HG03378 (cell line): ENCODE results near the gene HNRNPU.

Experiments
- ATAC-seq: cut with Tn5 transposase; IDR thresholded peaks from one replicate; pipeline ENCODE4 v1.9.1; 2021; ENCODE audit warnings: mild to moderate bottlenecking, moderate library complexity; ENCODE audit not compliant: unreplicated experiment

HNRNPU gene

DNA sequence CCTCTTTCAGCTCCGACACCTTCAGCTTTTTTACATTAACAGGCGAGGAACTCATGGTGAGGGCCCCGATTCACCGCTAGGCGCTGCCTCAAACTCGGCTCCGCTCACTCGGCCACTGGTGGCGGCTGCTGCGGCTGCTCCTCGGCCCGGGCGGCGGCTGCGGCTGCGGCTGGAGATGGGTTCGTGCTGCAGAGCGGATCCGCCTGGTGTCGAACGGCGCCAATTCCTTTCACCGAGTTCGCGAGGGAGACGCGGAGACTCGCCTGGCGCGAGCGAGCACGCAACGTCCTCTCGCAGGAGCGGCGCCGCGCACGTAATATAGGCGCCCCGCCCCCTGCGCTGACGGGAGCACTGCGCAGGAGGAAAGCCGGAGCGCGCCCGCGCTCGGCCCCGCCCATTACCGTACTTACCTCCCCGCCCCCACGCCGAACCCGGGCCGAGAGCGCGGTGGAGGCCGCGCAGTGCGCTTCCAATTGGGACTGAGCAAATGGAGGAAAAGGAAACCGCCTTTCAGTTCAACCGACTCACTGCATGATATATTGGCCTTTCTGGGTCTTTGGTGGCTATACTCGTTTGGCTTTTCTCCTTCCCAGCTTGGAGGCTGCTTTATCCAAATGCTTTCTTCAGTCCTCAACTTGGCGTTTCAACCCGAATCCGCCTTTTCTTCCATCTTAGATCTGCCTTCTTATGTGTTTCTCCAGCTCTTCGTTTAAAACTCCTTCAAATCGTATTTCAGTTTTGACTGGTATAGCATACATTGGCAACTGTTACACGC lies at the start of gene HNRNPU:
Gene HNRNPU (minus strand): TSS at position 291 of the 775 bp plus-strand sequence. CDS start 236 bp downstream, at position 55.
- ATAC-seq: peak; percentile 60

DNA sequence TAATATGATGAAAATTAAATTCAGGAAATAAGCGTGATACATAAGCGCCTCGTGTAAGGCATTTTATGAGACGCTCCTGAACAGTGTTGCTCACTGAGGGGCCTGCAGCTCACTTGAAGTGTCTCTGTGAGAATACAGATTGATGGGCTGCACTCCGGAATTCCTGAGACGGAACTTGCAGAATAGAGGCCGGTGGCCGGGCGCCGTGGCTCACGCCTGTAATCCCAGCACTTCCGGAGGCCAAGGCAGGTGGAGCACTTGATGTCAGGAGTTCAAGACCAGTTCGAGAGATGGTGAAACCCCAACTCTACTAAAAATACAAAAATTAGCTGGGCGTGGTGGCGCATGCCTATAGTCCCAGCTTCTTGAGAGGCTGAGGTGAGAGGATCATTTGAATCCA lies 49.5 kb upstream of the HNRNPU start:
- no peak for ATAC-seq

DNA sequence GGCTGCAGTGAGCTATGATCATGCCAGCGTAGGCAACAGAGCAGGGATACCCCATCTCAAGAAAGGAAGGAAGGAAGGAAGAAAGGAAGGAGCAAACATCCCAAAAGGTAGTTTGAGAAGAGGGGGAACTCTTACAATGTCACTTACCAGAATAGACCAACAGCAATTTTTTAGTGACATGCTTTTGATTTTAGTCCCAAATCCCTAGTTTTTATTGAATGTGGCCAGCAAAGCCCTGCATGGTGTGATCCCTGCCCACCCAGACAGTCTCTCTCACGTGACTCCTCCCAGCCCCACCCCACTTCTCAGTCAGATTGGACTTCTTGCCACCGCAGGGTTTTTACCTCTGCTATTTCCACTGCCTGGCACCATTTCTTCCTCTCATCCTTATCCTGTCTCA lies 39.8 kb upstream of the HNRNPU start:
- no peak for ATAC-seq

DNA sequence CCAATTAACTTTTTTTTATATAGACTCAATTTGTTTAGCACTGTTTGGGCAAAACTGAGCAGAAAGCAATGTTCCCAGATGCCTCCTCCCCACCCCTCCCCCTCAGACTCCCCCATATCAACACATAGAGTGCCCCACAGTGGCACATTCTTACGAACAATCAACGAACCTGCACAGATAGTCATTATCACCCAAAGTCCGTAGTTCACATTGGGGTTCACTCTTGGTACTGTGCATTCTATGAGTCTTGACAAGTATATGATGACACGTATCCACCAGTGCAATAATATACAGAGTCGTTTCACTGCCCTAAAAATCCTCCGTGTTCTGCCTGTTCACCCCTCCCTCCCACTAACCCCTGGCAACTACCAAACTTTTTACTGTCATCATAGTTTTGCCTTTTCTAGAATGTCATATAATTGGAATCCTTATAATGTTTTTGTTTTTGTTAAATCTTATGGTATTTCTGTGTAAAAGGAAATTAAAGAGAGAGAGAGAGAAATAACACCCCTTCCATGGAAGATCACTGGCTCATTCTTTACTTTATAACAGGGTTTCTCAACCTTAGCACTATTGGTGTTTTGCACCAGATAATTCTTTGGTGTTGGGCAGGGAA lies 37.2 kb upstream of the HNRNPU start:
- ATAC-seq: no peak

DNA sequence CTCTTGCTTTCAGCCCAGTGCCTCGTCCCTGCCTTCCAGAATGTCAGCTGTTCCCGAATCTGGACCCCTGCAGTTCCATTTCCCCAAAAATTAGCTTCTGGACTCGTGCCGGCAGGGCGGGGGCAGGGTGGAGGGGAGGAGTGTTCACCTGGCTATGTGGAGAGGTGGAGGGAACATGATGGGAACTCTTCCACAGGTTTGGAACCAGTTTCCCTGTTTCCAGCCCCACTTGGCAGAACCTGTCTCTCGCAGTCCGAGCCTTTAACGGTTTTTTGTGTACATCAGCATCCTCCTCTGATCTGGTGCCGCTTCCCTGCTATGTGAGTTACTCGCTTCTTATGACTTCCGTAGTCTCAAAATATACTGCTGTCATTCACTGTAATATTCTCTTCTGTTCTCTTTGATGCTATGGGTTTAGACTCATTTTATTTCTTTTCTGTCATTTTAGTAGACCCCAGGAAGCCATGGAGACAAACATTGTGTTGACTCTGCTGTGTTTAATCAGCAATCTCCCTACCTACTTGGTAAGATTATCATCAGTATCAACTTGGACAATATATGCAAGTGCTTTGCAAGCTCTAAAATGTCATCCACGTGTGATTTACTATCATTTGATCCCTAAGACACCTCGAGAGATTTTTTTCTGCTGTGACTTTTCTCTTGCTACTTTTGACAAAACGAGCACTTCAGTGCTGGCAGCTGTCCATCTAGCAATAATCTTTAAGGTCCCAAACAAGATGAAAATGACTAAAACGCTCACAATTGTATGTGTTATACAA lies 33.3 kb upstream of the HNRNPU start:
- no peak for ATAC-seq

DNA sequence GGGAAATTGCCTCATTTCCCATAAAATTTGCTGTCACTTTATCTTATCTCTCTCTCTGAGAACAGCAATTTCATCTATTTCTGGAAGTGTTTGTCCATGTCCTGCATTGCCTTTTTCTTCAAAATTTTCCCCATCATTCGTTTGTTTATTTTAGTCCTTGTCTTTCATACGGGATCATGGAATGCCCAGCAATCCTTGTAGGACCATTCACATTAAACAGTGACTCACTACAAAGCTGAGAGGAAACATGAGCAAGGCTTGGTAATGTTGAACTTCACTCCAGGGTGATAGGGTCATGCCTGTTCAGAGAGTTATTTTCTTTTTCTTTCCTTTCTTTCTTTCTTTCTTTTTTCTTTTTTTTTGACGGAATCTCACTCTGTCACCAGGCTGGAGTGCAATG lies 32.2 kb upstream of the HNRNPU start:
- no peak for ATAC-seq

DNA sequence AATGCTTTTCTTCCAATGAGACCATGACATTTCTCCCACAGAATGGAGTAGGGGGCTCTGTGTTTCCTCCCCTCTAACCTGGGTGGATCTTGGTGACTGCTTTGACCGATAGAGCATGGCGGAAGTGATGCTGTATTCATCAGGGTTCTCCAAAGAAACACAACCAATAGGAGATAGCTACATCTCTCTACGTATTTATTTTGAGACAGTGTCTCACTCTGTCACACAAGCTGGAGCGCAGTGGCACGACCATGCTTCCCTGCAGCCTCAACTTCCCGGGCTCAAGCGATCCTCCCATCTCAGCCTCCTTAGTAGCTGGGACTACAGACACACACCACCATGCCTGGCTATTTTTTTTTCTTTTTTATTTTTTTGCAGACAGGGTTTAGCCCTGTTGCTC lies 29.5 kb upstream of the HNRNPU start:
- no peak for ATAC-seq

DNA sequence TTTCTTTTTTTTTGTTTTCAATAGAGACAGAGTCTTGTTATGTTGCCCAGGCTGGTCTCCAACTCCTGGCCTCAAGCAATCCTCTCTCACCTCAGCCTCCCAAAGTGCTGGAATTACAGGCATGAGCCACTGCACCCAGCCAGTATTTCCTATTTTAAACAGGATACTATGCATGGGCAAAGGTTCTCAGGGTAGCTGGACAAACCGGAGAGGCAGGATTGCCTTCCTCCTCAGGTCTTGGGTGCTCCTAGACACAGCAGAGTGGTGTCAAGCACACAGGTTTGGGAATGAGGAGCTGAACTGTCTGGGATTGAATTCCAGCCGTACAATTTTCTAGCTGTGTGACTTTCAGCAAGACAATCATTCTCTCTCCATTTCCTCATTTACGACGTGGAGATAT lies 22.9 kb upstream of the HNRNPU start:
- no peak for ATAC-seq

DNA sequence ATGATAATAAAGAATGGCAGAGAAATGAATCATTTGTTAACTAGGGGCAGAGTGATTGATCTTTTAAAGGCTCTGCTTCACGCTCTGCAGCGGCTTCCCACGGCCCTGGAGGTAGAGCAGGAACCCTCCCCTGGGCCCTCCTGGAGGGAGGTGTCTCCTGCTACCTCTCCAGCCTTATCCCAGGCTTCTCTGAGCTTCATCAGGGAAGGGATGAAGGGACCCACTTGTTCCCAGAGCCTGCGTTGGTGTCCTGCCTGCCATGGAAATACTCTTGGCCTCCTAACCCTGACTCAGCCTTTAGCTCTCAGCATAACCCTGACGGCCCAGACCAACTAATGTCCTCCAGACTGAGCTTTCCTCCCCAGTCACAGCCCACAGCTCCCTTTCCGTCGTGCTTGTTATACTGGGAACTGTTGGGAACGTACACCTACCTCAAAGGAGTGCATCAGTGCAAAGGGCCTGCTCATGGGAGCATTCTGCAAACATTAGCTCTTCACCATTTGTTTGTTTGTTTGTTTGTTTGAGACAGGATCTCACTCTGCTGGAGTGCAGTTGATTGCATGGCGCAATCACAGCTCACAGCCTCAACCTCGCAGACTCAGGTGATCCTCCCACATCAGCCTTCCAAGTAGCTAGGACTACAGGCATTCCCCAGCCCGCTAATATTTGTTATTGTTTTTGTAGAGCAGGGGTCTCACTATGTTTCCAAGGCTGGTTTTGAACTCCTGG lies 17.4 kb upstream of the HNRNPU start:
- no peak for ATAC-seq

DNA sequence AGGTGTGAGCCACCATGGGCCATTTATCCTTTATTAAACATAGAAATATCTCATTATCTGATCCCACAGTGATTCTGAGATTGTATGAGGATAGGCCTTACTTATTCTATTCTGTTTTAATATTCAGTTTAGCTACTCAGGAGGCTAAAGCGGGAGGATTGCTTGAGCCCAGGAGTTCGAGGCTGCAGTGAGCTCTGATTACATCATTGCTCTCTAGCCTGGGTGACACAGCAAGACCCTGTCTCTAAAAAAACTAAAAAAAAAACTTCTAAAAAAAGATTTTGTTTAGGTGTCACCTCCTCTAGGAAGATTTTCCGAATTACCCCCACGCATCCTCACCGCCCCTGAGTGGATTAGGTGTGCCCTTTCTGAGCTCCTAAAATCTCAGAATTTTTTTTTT lies 14.3 kb upstream of the HNRNPU start:
- ATAC-seq: no peak

DNA sequence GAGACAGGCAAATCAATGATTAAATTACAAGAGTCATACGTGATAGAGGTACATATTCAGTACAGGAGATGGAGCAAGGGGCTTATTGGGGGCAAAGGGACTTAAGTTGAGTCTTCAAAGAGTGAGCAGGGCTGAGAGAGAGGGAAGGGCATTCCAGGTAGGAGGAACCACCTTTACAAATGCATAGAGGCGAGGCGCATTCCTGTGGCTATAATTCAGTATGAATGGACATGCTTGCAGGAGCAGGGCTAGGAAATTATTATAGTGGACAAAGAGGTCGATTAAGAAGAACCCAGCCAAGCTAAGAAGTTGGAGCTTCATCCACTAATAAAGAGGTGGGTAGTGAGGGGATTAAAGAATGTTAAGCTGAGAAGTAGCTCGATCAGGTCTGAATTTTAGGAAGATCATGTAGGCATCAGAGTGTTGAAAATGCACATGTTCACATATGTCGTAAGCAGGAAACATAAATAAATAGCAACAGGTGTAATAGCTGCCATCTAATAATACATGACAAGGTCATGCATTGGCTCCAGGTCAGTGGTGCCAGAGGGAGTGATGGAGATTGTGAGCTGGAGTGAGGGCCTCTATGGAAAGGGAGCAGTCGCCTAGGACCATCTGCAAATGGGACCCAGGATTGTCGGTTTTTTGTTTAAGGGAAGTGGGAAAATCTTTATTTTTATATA lies 12.0 kb upstream of the HNRNPU start:
- ATAC-seq: no peak

DNA sequence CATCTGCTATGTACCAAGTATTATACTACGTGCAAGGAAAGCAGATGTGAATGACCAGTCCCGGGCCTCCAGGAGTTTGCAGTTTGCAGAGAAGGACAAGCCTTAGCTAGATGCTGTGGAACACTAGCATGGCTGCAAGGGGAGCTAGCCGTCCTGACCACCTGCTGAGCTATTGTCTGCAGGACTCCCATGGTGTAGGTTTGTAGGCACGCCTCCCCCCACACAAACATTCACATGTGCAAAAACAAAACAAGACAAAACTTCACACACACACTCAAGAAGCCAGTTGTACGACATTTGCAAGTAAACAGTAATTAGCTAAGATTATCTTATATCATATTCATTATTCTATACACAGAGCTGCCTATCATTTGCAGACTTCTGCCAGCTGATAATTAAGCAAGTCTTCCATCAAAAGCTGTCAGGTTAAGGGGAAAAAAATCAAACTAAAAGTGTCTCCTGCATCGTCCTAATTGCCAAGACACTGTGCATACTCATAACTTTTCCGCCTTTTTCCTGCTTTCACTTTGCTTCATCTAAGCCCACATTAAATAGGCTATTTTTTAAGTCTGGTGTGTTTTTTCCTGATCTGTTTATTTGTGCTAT lies 10.7 kb upstream of the HNRNPU start:
- ATAC-seq: no peak

DNA sequence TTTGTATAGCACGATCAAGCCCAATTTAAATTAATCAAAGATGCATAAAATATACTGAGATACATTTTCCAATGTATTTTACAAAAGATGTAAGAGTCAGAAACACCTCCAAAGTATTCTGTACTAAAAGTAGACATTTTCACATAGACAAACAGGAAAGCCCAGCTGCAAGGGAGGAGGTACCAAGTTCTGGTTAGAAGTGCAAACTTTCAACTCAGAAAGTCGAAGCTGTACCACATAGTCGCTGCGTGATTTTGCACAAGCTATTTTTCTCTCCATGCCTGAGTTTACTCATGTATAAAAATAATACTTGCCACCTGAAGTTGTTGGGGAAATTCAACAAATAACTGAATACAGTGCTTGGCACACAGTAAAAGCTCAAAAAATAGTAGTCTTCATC lies 5.6 kb upstream of the HNRNPU start:
- ATAC-seq: no peak

DNA sequence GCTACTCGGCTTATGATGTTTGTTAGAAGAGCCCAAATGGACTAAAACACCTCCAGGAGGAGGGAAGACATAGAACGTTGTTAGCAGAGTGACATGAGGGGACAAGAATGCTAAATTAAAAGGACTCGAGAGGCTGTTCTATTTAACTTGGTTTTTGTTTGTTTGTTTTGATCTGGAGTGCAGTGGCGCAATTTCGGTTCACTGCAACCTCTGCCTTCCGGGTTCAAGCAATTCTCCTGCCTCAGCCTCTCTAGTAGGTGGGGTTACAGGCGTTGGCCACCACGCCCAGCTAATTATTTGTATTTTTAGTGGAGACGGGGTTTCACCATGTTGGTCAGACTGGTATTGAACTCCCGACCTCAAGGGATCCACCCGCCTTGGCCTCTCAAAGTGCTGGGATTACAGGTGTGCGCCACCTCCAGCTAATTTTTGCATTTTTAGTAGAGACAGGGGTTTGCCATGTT lies 5.1 kb upstream of the HNRNPU start:
- ATAC-seq: no peak

DNA sequence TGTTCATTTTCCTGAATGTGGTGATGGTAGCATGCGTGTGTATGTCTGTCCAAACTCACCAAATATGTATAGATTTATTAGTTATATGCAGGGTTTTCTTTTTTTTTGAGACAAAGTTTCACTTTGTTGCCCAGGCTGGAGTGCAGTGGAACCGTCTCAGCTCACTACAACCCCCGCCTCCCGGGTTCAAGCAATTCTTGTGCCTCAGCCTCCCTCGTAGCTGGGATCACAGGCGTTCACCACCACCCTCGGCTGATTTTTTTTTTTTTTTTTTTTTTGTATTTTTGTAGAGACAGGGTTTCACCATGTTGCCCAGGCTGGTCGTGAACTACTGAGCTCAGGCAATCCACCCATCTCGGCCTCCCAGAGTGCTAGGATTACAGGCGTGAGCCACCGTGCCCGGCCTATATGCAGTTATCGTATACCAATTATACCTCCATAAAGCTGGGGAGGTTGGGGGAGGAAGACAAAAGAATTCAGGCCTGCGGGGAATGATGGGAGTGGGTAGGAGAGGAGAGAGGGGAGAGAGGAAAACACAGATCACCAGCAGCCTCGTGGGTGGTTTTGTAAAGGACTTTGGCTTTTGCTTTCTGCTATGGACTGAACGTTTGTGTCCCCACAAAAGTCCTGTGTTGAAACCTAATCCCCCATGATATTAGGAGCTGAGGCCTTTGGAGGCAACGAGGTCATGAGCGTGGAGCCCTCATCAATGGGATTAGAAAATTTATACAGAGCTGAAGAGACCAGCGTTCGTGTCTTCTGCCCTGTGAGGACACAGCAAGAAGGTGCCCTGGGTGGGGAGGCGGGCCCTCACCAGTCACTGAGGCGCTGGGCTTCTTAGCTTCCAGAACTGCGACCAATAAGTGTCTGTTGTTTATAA lies 4.4 kb upstream of the HNRNPU start:
- no peak for ATAC-seq

DNA sequence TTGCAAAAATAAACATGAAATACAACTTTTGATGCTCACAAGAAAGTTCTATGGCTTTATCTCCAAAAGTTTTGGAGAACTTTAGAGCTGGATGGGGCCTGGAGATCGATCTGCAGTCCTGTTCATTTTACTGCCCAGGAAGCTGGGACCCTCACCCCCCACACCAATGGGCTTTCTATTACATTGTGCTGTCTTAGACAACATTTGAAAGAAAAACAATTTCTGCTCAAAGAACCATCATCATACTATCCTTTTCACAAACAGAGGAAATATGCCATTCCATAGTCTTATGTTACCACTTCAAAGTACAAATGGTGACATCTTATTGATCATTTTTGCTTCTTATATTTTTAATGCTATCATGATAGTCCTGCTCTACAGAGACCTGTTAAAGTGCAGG lies 2.0 kb upstream of the HNRNPU start:
- no peak for ATAC-seq

DNA sequence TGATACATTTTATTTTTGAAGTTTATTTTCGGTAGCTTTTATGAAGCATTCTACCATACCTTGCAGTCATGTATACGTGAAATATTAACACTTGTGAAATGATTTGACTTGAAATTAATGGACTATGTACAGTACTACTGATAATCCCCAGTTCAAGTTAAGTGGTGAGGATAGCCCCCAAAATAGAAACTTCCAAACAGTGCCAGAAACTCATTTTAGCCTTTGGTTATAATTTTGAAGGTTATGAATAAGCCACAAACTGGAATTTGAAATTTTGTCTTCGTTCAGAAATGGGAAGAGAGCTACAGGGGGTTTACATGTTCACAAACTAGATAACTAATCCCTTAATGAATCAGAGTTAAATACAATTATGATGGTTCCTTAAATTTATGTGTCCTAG lies 1.5 kb upstream of the HNRNPU start:
- no peak for ATAC-seq

DNA sequence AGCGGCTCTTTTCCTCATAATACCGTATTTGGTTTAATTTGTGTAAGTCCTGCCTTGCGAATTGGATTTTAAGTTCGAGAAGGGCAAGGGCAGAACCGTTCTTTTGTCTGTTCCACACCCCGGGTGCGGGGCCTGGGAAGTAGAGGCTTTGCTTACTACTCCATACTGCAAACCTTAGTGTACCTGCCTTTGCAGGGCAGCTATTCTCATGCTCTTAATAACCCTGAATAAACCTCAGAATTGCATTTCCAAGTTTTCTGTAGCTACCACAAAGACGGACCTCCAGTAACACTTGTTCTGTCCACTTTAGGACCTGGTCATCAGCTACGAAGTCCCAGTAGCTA lies 657 bp upstream of the HNRNPU start:
- ATAC-seq: peak; percentile 1

DNA sequence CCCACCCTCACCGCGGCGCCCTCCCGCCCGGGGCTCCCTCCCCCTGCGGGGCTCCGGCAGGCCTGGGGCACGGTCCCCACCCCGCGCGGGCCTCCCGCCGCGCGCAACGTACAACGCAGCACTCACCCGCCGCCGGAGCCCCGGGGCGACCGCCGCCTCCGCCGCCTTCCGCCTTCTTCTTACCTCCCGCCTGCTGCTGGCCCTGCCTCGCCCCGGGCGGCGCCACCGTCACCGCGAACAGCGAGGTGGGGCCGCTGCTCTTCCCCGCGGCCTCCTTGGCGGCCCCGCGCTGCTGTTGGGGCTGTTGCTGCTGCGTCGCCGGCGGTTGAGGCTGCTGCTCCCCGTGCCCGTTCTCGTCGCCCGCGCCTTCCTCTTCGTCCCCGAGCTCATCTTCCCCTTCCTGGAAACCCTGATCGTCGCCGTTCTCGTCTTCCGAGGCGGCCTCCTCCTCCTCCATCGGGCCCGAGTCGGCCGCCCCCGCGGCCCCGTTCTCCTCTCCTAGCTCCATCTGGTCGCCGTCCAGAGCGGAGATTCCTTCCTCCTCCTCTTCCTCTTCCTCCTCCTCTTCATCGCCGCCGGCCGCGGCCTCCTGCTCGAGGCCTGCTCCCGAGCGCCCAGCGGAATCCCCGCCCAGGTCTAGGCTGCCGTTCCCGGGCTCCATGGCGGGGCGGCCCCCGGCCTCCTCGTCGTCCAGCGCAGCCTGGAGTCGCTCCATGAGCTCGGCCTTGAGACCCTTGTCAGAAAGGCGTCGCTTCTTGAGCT lies 671 bp downstream of the HNRNPU start:
- no peak for ATAC-seq
